AG04450 (cell line): Measurements from ENCODE around the gene SAT1. TPM values are rescaled to one million over a fixed set of nuclear protein-coding genes. Genes with fewer than 3 reads are reported as not detected.

ENCODE experiments used
- CTCF ChIA-PET: fragments of 300-600, 350-600 bp; formaldehyde crosslinking; extraction: SDS; loops from one replicate; lab custom pipeline; 2022; ENCODE audit warnings: antibody characterized with exemption, inconsistent platforms; lab: Charles Lee
- POLR2A ChIA-PET: fragments of 350-600 bp; formaldehyde crosslinking; extraction: SDS; loops from one replicate; lab custom pipeline; 2021; ENCODE audit warnings: antibody characterized with exemption, inconsistent platforms; lab: Yijun Ruan, JAX
- DNase-seq: peaks from one replicate; pipeline ENCODE4 v3.0.0-alpha.2; 2011; ENCODE audit warnings: low read depth, low spot score
- H3K27ac ChIP-seq: one replicate; pipeline ENCODE4 v1.5.1; 2012; ENCODE audit warnings: low read depth, low read length, control low read depth
- H3K27me3 ChIP-seq: one replicate; pipeline ENCODE4 v1.6.0; 2012; ENCODE audit warnings: low read length; ENCODE audit not compliant: control insufficient read depth, insufficient read depth
- H3K4me3 ChIP-seq: 2 replicates; pipeline ENCODE4 v1.5.1; 2011; ENCODE audit warnings: mild to moderate bottlenecking, low read depth, low read length, control low read depth
- H3K9me3 ChIP-seq: 2 replicates; pipeline ENCODE4 v1.5.1; 2012; ENCODE audit warnings: low read length; ENCODE audit not compliant: control insufficient read depth, insufficient read depth
- polyA plus RNA-seq: library from polyadenylated mRNA; depleted of rRNA; stranded (reverse); fragments of >200 nt; gene quantifications from 2 replicates; pipeline ENCODE4 v1.2.3, GENCODE V29; 2011
- TF ChIP-seq, protein P1 (sequence below): IDR thresholded peaks from 2 replicates; pipeline ENCODE4 v1.5.1; 2011; ENCODE audit warnings: low read depth, low read length, control low read depth, inconsistent platforms

Gene SAT1
- polyA plus RNA-seq, 1 experiment, result 202 TPM

DNA sequence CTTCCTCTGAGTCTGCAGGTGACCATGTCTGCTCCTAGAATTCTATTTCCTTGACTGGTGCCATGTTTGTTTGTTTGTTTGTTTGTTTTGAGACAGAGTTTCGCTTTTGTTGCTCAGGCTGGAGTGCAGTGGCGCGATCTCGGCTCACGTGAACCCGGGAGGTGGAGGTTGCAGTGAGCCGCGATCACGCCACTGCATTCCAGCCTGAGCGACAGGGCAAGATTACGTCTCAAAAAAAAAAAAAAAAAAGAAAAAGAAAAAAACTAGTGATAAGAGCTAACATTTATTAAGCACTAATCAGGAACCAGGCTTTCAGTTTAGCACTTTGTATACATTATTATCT, 7.2 kb downstream of the SAT1 start:
- ChIA-PET POLR2A (interaction anchor here (0.7 kb wide), 1 partner anchor 236 kb away, joined by 8 read pairs; no protein-coding TSS in a partner anchor), CTCF (interaction anchor here (1.4 kb wide), 1 partner anchor 111 kb away, joined by 3 read pairs; no protein-coding TSS in a partner anchor)
- no peak for DNase-seq
- Histone ChIP-seq H3K9me3 (no peaks in the 10 kb centered on the region), H3K27ac (no peak overlapping the region), H3K4me3 (no peak overlapping the region), H3K27me3 (no peaks in the 10 kb centered on the region)
- TF ChIP-seq, protein P1, sequence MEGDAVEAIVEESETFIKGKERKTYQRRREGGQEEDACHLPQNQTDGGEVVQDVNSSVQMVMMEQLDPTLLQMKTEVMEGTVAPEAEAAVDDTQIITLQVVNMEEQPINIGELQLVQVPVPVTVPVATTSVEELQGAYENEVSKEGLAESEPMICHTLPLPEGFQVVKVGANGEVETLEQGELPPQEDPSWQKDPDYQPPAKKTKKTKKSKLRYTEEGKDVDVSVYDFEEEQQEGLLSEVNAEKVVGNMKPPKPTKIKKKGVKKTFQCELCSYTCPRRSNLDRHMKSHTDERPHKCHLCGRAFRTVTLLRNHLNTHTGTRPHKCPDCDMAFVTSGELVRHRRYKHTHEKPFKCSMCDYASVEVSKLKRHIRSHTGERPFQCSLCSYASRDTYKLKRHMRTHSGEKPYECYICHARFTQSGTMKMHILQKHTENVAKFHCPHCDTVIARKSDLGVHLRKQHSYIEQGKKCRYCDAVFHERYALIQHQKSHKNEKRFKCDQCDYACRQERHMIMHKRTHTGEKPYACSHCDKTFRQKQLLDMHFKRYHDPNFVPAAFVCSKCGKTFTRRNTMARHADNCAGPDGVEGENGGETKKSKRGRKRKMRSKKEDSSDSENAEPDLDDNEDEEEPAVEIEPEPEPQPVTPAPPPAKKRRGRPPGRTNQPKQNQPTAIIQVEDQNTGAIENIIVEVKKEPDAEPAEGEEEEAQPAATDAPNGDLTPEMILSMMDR, result no peak

DNA sequence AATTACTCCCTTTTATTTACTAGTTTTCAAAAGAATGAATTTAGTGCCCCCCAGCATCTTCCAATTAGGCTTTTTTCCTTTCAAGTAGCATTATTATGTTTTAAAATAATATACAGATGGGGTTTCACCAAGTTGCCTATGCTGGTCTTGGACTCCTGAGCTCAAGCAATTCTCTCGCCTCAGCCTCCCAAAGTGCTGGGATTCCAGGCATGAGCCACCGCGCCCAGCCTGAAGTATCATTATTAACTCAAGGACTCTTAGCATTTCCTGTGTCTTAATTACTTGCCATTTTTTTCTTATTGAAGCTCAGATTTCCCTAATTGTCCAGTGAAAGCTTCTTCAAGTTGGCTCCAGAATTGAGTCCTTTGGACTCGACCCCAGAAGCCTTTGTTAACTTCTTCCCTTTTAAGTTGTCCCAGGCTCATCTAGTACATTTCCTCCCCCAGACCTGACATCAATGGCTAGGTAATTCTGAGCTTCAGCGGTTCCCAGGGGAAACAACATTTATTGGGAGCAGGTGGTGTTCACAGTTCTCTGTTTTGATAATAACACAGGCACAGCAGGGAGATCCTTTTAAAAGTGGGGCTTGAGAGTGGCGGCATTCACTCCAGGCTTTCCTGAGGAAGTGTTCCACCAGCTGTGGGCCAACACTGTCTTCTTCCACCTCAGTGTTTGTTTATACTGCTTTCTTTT, 10.0 kb downstream of the SAT1 start:
- no peak for DNase-seq
- TF ChIP-seq, protein P1, result no peak
- Histone ChIP-seq H3K27ac (no peak overlapping the region), H3K27me3 (no peaks in the 10 kb centered on the region), H3K9me3 (no peaks in the 10 kb centered on the region), H3K4me3 (no peak overlapping the region)
- ChIA-PET CTCF (interaction anchor here (1.0 kb wide), 1 partner anchor 11 kb away, joined by 3 read pairs; no protein-coding TSS in a partner anchor), POLR2A (interaction anchor here (1.1 kb wide), 1 partner anchor 10 kb away, joined by 4 read pairs; the partner anchor contains the start of gene SAT1)

DNA sequence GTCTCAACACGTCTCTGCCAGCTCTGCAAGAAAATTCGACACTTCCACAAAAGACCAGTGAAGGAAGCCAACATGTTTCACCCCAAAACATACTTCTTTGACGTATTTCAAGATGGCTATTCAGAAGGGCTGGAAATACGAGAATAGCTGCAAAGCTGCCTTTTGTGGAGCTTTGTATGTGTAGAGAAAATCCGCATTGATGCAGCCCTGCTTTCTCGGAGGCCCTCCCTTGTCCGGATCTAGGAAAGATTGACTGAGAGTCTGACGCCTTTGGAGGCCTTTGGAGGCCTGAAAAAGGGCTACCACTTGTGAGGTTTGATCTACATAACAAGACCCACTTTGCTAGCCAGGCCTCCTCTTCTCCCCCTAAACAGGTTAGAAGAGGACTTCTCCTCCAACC, 12.2 kb downstream of the SAT1 start:
- Histone ChIP-seq H3K9me3 (no peaks in the 10 kb centered on the region), H3K4me3 (no peak overlapping the region), H3K27me3 (no peaks in the 10 kb centered on the region), H3K27ac (no peak overlapping the region)
- ChIA-PET CTCF (no interaction called here), POLR2A (no interaction called here)
- TF ChIP-seq, protein P1, result no peak
- no peak for DNase-seq

DNA sequence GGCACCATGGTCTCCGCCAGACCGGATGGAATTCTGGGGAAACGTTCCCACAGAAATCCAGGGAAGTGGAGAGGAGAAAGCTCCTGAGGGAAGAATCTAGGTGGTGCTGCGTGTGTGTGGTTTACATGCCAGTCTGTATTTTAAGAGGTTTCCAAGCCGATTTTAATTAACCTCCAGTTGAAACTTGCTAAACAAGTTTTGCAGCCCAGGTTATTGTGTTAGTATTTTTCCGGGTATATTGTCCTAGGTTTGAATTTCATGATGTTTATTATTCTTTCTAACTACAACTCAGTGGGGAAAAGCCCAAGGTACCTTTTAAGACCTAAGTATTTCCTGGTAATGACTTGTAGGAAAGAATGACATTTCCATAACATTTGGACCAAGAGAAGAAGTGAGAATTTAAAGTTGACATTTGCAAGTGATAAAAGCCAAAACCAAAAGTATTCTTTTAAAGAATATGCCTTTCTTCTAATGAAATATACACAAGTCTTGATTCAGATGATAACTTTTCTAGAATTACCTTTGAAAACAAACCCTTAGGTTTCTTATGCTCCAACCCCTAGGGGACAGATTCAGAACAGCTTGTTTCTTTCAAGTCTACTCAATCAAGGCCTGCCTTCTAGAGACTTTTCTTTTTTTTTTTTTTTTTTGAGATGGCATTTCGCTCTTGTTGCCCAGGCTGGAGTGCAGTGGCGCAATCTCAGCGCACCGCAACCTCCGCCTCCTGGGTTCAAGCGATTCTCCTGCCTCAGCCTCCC, 14.6 kb downstream of the SAT1 start:
- ChIA-PET CTCF (interaction anchor here (1.2 kb wide), 2 partner anchors 15 to 105 kb away, joined by 3 to 6 read pairs; no protein-coding TSS in a partner anchor), POLR2A (no interaction called here)
- no peaks in the 10 kb centered on the region for H3K9me3 ChIP-seq
- TF ChIP-seq, protein P1, result no peak
- H3K27me3 ChIP-seq, result no peaks in the 10 kb centered on the region
- no peak for DNase-seq
- no peak overlapping the region for H3K4me3 ChIP-seq
- H3K27ac ChIP-seq, result no peak overlapping the region
